ENCODE measurements around the gene BST1.

The BST1 gene

DNA sequence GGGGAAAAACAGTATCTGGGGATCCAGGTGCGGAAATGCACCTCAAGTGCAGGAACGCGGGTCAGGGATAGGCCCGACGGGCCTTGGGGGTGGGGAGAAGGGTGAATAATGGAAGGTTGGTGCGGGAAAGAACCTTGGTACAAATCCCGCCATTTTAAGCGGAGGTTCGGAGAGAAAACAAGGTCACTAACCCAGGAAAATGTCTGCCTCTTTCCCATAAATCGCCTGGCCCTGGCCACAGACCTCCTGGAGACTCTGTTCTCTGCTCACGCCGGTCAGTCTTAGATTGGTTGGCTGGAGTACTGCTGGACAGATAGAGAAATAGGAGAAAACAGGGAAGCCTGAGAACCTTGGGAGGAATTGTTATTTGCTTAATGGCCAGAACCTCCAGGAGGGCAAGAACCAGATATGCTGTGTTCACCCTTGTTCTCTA, 46.8 kb upstream of the BST1 start:
- Histone ChIP-seq H3K4me3 (ENCODE audit: low read length) (no peak overlapping the region), H3K27ac (ENCODE audit: low read depth, low read length) (peak overlapping the region; percentile 86), H2AK5ac (ENCODE audit: low read length) (no peak overlapping the region), H3K27me3 (ENCODE audit: insufficient read depth, low read length, poor library complexity) (no peaks in the 10 kb centered on the region), H2BK15ac (replicated peaks; ENCODE audit: low read depth) (no peak overlapping the region), H3K4me1 (ENCODE audit: control insufficient read depth, low read depth, low read length) (peaks cover 7% of the 10 kb centered on the region), H3K23ac (ENCODE audit: low read length) (peak overlapping the region; percentile 30), H3K18ac (ENCODE audit: low read length) (peak overlapping the region; percentile 77), H4K8ac (ENCODE audit: low read depth, low read length) (peak overlapping the region; percentile 93), H4K5ac (ENCODE audit: low read length) (peak overlapping the region; percentile 50), H3K4ac (ENCODE audit: low read depth, low read length) (peak overlapping the region; percentile 93), H3K56ac (ENCODE audit: low read length) (peak overlapping the region; percentile 94), H3K79me1 (ENCODE audit: low read length) (no peaks in the 10 kb centered on the region), H2BK120ac (ENCODE audit: low read depth, low read length) (peak overlapping the region; percentile 7), H2BK5ac (ENCODE audit: low read length) (peak overlapping the region; percentile 94), H3K36me3 (ENCODE audit: control insufficient read depth, insufficient read depth, low read length) (no peaks in the 10 kb centered on the region), H3K4me2 (ENCODE audit: low read length) (peak overlapping the region; percentile 78), H3K79me2 (ENCODE audit: control insufficient read depth, insufficient read depth, low read length) (peaks cover 14% of the 10 kb centered on the region), H3K9ac (ENCODE audit: low read length) (peak overlapping the region; percentile 94)
- no CpG with 5 or more reads among the region's 12 CpGs for WGBS (ENCODE audit: extremely low coverage, insufficient coverage, low lambda C conversion rate)
- peak; percentile 72 for DNase-seq

GRCh38 chr4:15657366-15657765, 45.5 kb upstream of the BST1 start:
- no peak for DNase-seq
- Histone ChIP-seq H4K8ac (ENCODE audit: low read depth, low read length) (no peak overlapping the region), H3K4me1 (ENCODE audit: control insufficient read depth, low read depth, low read length) (peaks cover 5% of the 10 kb centered on the region), H3K79me2 (ENCODE audit: control insufficient read depth, insufficient read depth, low read length) (peaks cover 8% of the 10 kb centered on the region), H3K79me1 (ENCODE audit: low read length) (no peaks in the 10 kb centered on the region), H3K4me3 (ENCODE audit: low read length) (no peak overlapping the region), H2BK15ac (replicated peaks; ENCODE audit: low read depth) (no peak overlapping the region), H3K23ac (ENCODE audit: low read length) (no peak overlapping the region), H2BK120ac (ENCODE audit: low read depth, low read length) (no peak overlapping the region), H3K36me3 (ENCODE audit: control insufficient read depth, insufficient read depth, low read length) (no peaks in the 10 kb centered on the region), H3K4ac (ENCODE audit: low read depth, low read length) (no peak overlapping the region), H3K9ac (ENCODE audit: low read length) (no peak overlapping the region), H3K4me2 (ENCODE audit: low read length) (no peak overlapping the region), H3K27me3 (ENCODE audit: insufficient read depth, low read length, poor library complexity) (no peaks in the 10 kb centered on the region), H3K27ac (ENCODE audit: low read depth, low read length) (no peak overlapping the region), H3K56ac (ENCODE audit: low read length) (no peak overlapping the region), H2BK5ac (ENCODE audit: low read length) (no peak overlapping the region), H3K18ac (ENCODE audit: low read length) (no peak overlapping the region), H4K5ac (ENCODE audit: low read length) (no peak overlapping the region), H2AK5ac (ENCODE audit: low read length) (no peak overlapping the region)

GRCh38 chr4:15658136-15658770, 44.6 kb upstream of the BST1 start:
- WGBS (ENCODE audit: extremely low coverage, insufficient coverage, low lambda C conversion rate), result no CpG with 5 or more reads among the region's 4 CpGs
- H3K4me2 ChIP-seq (ENCODE audit: low read length), result no peak overlapping the region
- no peak overlapping the region for H3K23ac ChIP-seq (ENCODE audit: low read length)
- no peak overlapping the region for H3K18ac ChIP-seq (ENCODE audit: low read length)
- H3K4ac ChIP-seq (ENCODE audit: low read depth, low read length), result no peak overlapping the region
- peaks cover 5% of the 10 kb centered on the region for H3K4me1 ChIP-seq (ENCODE audit: control insufficient read depth, low read depth, low read length)
- H3K4me3 ChIP-seq (ENCODE audit: low read length), result no peak overlapping the region
- no peaks in the 10 kb centered on the region for H3K36me3 ChIP-seq (ENCODE audit: control insufficient read depth, insufficient read depth, low read length)
- no peak overlapping the region for H2BK120ac ChIP-seq (ENCODE audit: low read depth, low read length)
- DNase-seq, result no peak
- no peak overlapping the region for H3K56ac ChIP-seq (ENCODE audit: low read length)
- peaks cover 8% of the 10 kb centered on the region for H3K79me2 ChIP-seq (ENCODE audit: control insufficient read depth, insufficient read depth, low read length)
- no peaks in the 10 kb centered on the region for H3K27me3 ChIP-seq (ENCODE audit: insufficient read depth, low read length, poor library complexity)
- no peaks in the 10 kb centered on the region for H3K79me1 ChIP-seq (ENCODE audit: low read length)
- no peak overlapping the region for H2BK5ac ChIP-seq (ENCODE audit: low read length)
- no peak overlapping the region for H2BK15ac ChIP-seq (replicated peaks; ENCODE audit: low read depth)
- H3K27ac ChIP-seq (ENCODE audit: low read depth, low read length), result no peak overlapping the region
- H4K8ac ChIP-seq (ENCODE audit: low read depth, low read length), result no peak overlapping the region
- H4K5ac ChIP-seq (ENCODE audit: low read length), result no peak overlapping the region
- H2AK5ac ChIP-seq (ENCODE audit: low read length), result no peak overlapping the region
- no peak overlapping the region for H3K9ac ChIP-seq (ENCODE audit: low read length)

- no CpG with 5 or more reads among the region's 2 CpGs for WGBS (ENCODE audit: extremely low coverage, insufficient coverage, low lambda C conversion rate)
These were observed 44.1 kb upstream of the BST1 start for GRCh38 chr4:15658781-15659180.

GRCh38 chr4:15659768-15660570, 42.9 kb upstream of the BST1 start:
- H3K27ac ChIP-seq (ENCODE audit: low read depth, low read length), result no peak overlapping the region
- H3K4me2 ChIP-seq (ENCODE audit: low read length), result no peak overlapping the region
- H3K23ac ChIP-seq (ENCODE audit: low read length), result no peak overlapping the region
- H2AK5ac ChIP-seq (ENCODE audit: low read length), result no peak overlapping the region
- H3K56ac ChIP-seq (ENCODE audit: low read length), result no peak overlapping the region
- no peaks in the 10 kb centered on the region for H3K79me1 ChIP-seq (ENCODE audit: low read length)
- H4K8ac ChIP-seq (ENCODE audit: low read depth, low read length), result no peak overlapping the region
- H3K4ac ChIP-seq (ENCODE audit: low read depth, low read length), result no peak overlapping the region
- no peak for DNase-seq
- H3K27me3 ChIP-seq (ENCODE audit: insufficient read depth, low read length, poor library complexity), result no peaks in the 10 kb centered on the region
- H3K9ac ChIP-seq (ENCODE audit: low read length), result no peak overlapping the region
- no peak overlapping the region for H2BK15ac ChIP-seq (replicated peaks; ENCODE audit: low read depth)
- H3K4me3 ChIP-seq (ENCODE audit: low read length), result no peak overlapping the region
- H3K79me2 ChIP-seq (ENCODE audit: control insufficient read depth, insufficient read depth, low read length), result no peaks in the 10 kb centered on the region
- no peak overlapping the region for H2BK5ac ChIP-seq (ENCODE audit: low read length)
- WGBS (ENCODE audit: extremely low coverage, insufficient coverage, low lambda C conversion rate), result no CpG with 5 or more reads among the region's 5 CpGs
- no peak overlapping the region for H3K18ac ChIP-seq (ENCODE audit: low read length)
- no peak overlapping the region for H2BK120ac ChIP-seq (ENCODE audit: low read depth, low read length)
- H4K5ac ChIP-seq (ENCODE audit: low read length), result no peak overlapping the region
- no peaks in the 10 kb centered on the region for H3K36me3 ChIP-seq (ENCODE audit: control insufficient read depth, insufficient read depth, low read length)
- peaks cover 5% of the 10 kb centered on the region for H3K4me1 ChIP-seq (ENCODE audit: control insufficient read depth, low read depth, low read length)

More at GRCh38 chr4:15658781-15659180, 44.1 kb upstream of the BST1 start:
- no peak overlapping the region for H3K18ac ChIP-seq (ENCODE audit: low read length)
- no peaks in the 10 kb centered on the region for H3K36me3 ChIP-seq (ENCODE audit: control insufficient read depth, insufficient read depth, low read length)
- peaks cover 5% of the 10 kb centered on the region for H3K79me2 ChIP-seq (ENCODE audit: control insufficient read depth, insufficient read depth, low read length)
- H2BK120ac ChIP-seq (ENCODE audit: low read depth, low read length), result no peak overlapping the region
- H2BK15ac ChIP-seq (replicated peaks; ENCODE audit: low read depth), result no peak overlapping the region
- H3K4ac ChIP-seq (ENCODE audit: low read depth, low read length), result no peak overlapping the region
- no peak overlapping the region for H4K8ac ChIP-seq (ENCODE audit: low read depth, low read length)
- H3K23ac ChIP-seq (ENCODE audit: low read length), result no peak overlapping the region
- H3K27me3 ChIP-seq (ENCODE audit: insufficient read depth, low read length, poor library complexity), result no peaks in the 10 kb centered on the region
- no peak for DNase-seq
- H2BK5ac ChIP-seq (ENCODE audit: low read length), result no peak overlapping the region
- H2AK5ac ChIP-seq (ENCODE audit: low read length), result no peak overlapping the region
- H3K9ac ChIP-seq (ENCODE audit: low read length), result no peak overlapping the region
- H3K79me1 ChIP-seq (ENCODE audit: low read length), result no peaks in the 10 kb centered on the region
- H4K5ac ChIP-seq (ENCODE audit: low read length), result no peak overlapping the region
- H3K4me2 ChIP-seq (ENCODE audit: low read length), result no peak overlapping the region
- no peak overlapping the region for H3K4me3 ChIP-seq (ENCODE audit: low read length)
- H3K56ac ChIP-seq (ENCODE audit: low read length), result no peak overlapping the region
- H3K27ac ChIP-seq (ENCODE audit: low read depth, low read length), result no peak overlapping the region
- peaks cover 5% of the 10 kb centered on the region for H3K4me1 ChIP-seq (ENCODE audit: control insufficient read depth, low read depth, low read length)

Data from mesendoderm (in vitro differentiated cells).